SK-N-SH (cell line): ENCODE measurements around the gene ZXDC. TPM values are rescaled to one million over a fixed set of nuclear protein-coding genes. Genes with fewer than 3 reads are reported as not detected.

Experiments
- CTCF ChIA-PET: fragments of 300-600, 350-600 bp; formaldehyde crosslinking; extraction: SDS; loops from one replicate; lab custom pipeline; 2021; lab: Yijun Ruan, JAX
- POLR2A ChIA-PET: fragments of 350-600 bp; sonication (Branson Sonifier 250); formaldehyde crosslinking; extraction: SDS; loops from one replicate; lab custom pipeline; 2020; ENCODE audit warnings: antibody characterized with exemption, inconsistent platforms; lab: Yijun Ruan, JAX
- DNase-seq: peaks from one replicate; pipeline ENCODE4 v3.0.0; 2012
- H2AFZ ChIP-seq: fragments of 200-600 bp; sonication (generic); 2 replicates; pipeline ENCODE4 v1.8.1; 2016; ENCODE audit warnings: antibody characterized with exemption, mild to moderate bottlenecking, low read depth
- H3F3A ChIP-seq: fragments of 200-600 bp; sonication (generic); replicated peaks from 2 replicates; pipeline ENCODE3; 2016; ENCODE audit warnings: antibody characterized with exemption, mild to moderate bottlenecking; ENCODE audit not compliant: insufficient read depth
- H3K27ac ChIP-seq, 2 experiments: fragments of 200-500 bp in 1 of 2; fragments of 200-600 bp in 1 of 2; sonication (Bioruptor generic) in 1 of 2; sonication (generic), shearing (Covaris generic) in 1 of 2; 2 replicates each; pipeline versions ENCODE4 v1.5.1 to v1.6.1; 2014 to 2016; ENCODE audit warnings: low read depth in 2 of 2, inconsistent platforms in 1 of 2, low read length in 1 of 2, mild to moderate bottlenecking in 1 of 2, mixed read lengths in 1 of 2
- H3K27me3 ChIP-seq: fragments of 200-600 bp; sonication (generic), shearing (Covaris generic); 2 replicates; pipeline ENCODE4 v1.6.1; 2016; ENCODE audit warnings: mixed run types; ENCODE audit not compliant: insufficient read depth
- H3K36me3 ChIP-seq, 2 experiments: fragments of 200-500 bp in 1 of 2; fragments of 200-600 bp in 1 of 2; sonication (Bioruptor generic) in 1 of 2; sonication (generic) in 1 of 2; replicated peaks in 1 of 2; 2 replicates each; pipeline versions ENCODE3 to v1.5.1; 2014 to 2016; ENCODE audit warnings: low read length in 1 of 2, mild to moderate bottlenecking in 1 of 2; ENCODE audit not compliant: insufficient read depth in 2 of 2, control insufficient read depth in 1 of 2
- H3K4me1 ChIP-seq, 2 experiments: fragments of 200-500 bp in 1 of 2; fragments of 200-600 bp in 1 of 2; sonication (Bioruptor generic) in 1 of 2; sonication (generic), shearing (Covaris generic) in 1 of 2; 2 replicates each; pipeline versions ENCODE4 v1.5.1 to v1.6.1; 2014 to 2016; ENCODE audit warnings: low read depth in 1 of 2, low read length in 1 of 2, mixed run types in 1 of 2; ENCODE audit not compliant: insufficient read depth in 2 of 2, control insufficient read depth in 1 of 2
- H3K4me2 ChIP-seq: fragments of 200-600 bp; sonication (generic), shearing (Covaris generic); 2 replicates; pipeline ENCODE4 v1.6.1; 2017; ENCODE audit warnings: mixed run types
- H3K4me3 ChIP-seq, 2 experiments: fragments of 200-500 bp in 1 of 2; fragments of 200-600 bp in 1 of 2; sonication (Bioruptor generic) in 1 of 2; sonication (generic), shearing (Covaris generic) in 1 of 2; 2 replicates each; pipeline versions ENCODE4 v1.5.1 to v1.8.1; 2014 to 2016; ENCODE audit warnings: low read depth in 2 of 2, inconsistent platforms in 1 of 2, low read length in 1 of 2, mild to moderate bottlenecking in 1 of 2, mixed read lengths in 1 of 2, moderate library complexity in 1 of 2
- H3K79me2 ChIP-seq: fragments of 200-600 bp; sonication (generic); 2 replicates; pipeline ENCODE4 v1.8.1; 2017; ENCODE audit warnings: mild to moderate bottlenecking; ENCODE audit not compliant: insufficient read depth
- H3K9ac ChIP-seq: fragments of 200-600 bp; sonication (generic); 2 replicates; pipeline ENCODE4 v1.6.1; 2017; ENCODE audit warnings: mixed run types
- H3K9me2 ChIP-seq: fragments of 200-600 bp; sonication (generic); 2 replicates; pipeline ENCODE4 v1.6.1; 2017; ENCODE audit warnings: mixed run types
- H3K9me3 ChIP-seq: fragments of 200-600 bp; sonication (generic); 2 replicates; pipeline ENCODE4 v1.6.1; 2017; ENCODE audit warnings: mixed run types, mild to moderate bottlenecking, moderate library complexity
- H4K20me1 ChIP-seq: fragments of 200-600 bp; sonication (generic); 2 replicates; pipeline ENCODE4 v1.6.1; 2017; ENCODE audit warnings: mild to moderate bottlenecking, mixed run types; ENCODE audit not compliant: insufficient read depth
- CHD2 ChIP-seq: fragments of 150-350 bp; IDR thresholded peaks from 2 replicates; pipeline ENCODE4 v1.6.1; 2018; ENCODE audit warnings: low read length; ENCODE audit not compliant: partially characterized antibody
- EP300 ChIP-seq, 2 experiments: IDR thresholded peaks; 2 replicates each; pipeline versions ENCODE4 v1.4.0 to v1.6.1; 2012; ENCODE audit warnings: borderline replicate concordance in 1 of 2, low read depth in 1 of 2, low read length in 1 of 2
- EZH2phosphoT487 ChIP-seq: fragments of 200-600 bp; sonication (generic); IDR thresholded peaks from 2 replicates; pipeline ENCODE4 v1.6.1; 2017; ENCODE audit warnings: low read depth, mixed run types, mild to moderate bottlenecking, antibody characterized with exemption, moderate library complexity, borderline replicate concordance
- GABPA ChIP-seq: IDR thresholded peaks from 2 replicates; pipeline ENCODE4 v1.4.0; 2012; ENCODE audit warnings: low read depth, mild to moderate bottlenecking
- MXI1 ChIP-seq: IDR thresholded peaks from 2 replicates; pipeline ENCODE4 v1.6.1; 2012; ENCODE audit warnings: mild to moderate bottlenecking, low read depth, low read length, improper control_type of control experiment
- NRF1 ChIP-seq: IDR thresholded peaks from 2 replicates; pipeline ENCODE4 v1.6.1; 2012; ENCODE audit warnings: low read depth, mild to moderate bottlenecking, low read length
- RCOR1 ChIP-seq: fragments of 150-350 bp; IDR thresholded peaks from 2 replicates; pipeline ENCODE4 v1.6.1; 2017; ENCODE audit warnings: antibody characterized with exemption, low read length
- RFX5 ChIP-seq: IDR thresholded peaks from 2 replicates; pipeline ENCODE4 v1.6.1; 2012; ENCODE audit warnings: mild to moderate bottlenecking, improper control_type of control experiment, low read length
- WGBS: methylation state at CpG from one replicate; pipeline ENCODE4 v1.1.6; 2017; ENCODE audit warnings: low lambda C conversion rate; 5-methylcytosine and 5-hydroxymethylcytosine counted together
- polyA plus RNA-seq, 3 experiments: library from polyadenylated mRNA; depleted of rRNA; stranded (reverse); fragments of >200 nt; gene quantifications; 2 replicates each; pipeline ENCODE4 v1.2.3, GENCODE V29; 2012
- TF ChIP-seq, protein P1 (sequence below): fragments of 150-350 bp; IDR thresholded peaks from 2 replicates; pipeline ENCODE4 v1.6.1; 2016; ENCODE audit warnings: mild to moderate bottlenecking, low read depth, low read length
- TF ChIP-seq, protein P2 (sequence below): IDR thresholded peaks from 2 replicates; pipeline ENCODE4 v1.4.0; 2012; ENCODE audit warnings: low read depth, borderline replicate concordance
- TF ChIP-seq, protein P3 (sequence below): fragments of 200-600 bp; sonication (generic); IDR thresholded peaks from 2 replicates; pipeline ENCODE4 v1.6.1; 2017; ENCODE audit warnings: antibody characterized with exemption, mild to moderate bottlenecking, moderate library complexity
- TF ChIP-seq, protein P4 (sequence below): IDR thresholded peaks from 2 replicates; pipeline ENCODE4; 2012

The ZXDC gene
- polyA plus RNA-seq, 1 of the 3 experiments (the other 2 are of a cell fraction), result 8.5 TPM

DNA sequence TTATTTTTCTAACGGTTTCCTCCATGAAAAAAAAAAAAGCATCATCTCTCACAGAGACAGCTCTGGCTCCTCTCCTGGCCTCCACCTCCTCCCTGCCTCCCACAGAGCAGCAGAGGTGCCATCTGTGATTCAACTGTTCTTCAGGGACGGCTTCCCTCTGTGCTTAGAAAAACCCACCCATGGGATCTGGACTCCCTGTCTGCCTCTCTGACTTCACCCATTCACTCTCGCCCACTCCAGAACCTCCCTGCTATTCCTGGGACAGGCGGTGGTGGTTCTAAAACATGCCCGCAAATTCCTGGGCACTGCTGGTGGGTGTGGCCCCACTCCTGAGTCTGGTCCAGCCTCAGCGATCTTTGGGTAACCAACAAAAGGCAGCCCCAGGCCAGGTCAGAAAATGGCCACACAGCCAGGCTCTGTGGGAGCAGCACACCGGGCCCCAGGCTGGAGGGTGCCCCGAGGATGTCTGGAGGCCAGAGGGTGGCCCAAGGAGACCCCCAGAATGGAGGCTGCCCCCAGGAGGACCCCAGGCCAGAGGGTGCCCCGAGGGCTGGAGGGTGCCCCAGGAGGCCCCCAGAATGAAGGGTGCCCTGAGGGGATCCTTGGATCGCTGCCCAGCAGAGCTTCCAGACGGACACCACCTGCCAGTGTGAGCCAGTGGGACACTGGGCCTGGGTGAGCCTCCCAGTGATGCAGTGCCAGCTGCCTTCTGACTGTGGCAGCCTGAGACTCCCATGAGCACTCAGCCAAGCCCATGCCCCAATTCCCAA lies 45.6 kb upstream of the ZXDC start (continued):
- TF ChIP-seq, protein P1, sequence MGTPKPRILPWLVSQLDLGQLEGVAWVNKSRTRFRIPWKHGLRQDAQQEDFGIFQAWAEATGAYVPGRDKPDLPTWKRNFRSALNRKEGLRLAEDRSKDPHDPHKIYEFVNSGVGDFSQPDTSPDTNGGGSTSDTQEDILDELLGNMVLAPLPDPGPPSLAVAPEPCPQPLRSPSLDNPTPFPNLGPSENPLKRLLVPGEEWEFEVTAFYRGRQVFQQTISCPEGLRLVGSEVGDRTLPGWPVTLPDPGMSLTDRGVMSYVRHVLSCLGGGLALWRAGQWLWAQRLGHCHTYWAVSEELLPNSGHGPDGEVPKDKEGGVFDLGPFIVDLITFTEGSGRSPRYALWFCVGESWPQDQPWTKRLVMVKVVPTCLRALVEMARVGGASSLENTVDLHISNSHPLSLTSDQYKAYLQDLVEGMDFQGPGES, result no peak
- TF ChIP-seq CHD2, result no peak

DNA sequence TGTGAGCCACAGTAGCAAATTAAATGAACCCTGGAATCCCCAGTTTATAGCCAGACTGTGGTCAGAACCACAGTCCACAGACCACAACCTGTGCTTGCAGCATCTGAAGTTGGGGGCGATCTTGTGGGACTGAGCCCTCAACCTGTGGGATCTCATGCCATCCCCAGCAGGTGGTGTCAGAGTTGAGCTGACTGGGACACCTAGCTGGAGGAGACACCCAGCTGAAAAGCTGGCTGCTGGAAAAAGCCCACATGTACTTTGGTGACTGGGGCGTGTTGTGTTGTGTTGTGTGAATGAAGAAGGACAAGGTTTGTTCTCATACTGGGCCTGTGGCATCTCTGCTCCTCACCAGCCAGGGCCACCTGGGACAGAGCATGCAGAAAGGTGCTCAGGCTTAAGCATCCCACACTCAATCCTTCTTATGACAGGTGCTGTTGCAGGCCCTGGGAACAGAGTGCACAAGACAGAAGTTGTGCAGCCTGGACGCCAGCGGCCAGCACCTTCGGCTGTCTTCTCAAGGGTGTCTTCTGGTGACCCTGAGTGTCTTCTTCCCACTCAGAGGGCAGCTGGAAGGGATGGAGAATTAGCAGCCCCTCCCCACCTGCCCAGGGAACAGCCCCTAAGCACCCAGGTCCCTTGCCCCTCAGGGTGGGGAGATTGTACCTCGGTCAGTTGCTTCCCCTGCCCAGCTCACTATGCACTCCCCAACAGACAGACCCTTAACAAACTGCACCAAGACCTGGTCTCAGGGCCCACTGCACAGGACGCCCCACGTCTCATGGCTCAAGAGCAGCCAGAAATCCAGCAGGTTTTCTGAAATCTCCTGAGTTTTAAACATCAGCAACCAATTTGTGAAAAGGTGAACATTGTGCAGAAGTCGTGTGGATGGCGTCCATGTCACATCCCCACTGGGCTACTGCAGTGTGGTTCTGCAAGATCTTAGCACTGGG lies 44.1 kb upstream of the ZXDC start:
- Histone ChIP-seq H3F3A (no peaks in the 10 kb centered on the region), H3K9ac (no peak overlapping the region), H3K9me3 (no peaks in the 10 kb centered on the region), H3K79me2 (no peaks in the 10 kb centered on the region), H3K36me3 (no peaks in the 10 kb centered on the region), H3K4me3 (no peak overlapping the region), H3K4me2 (no peak overlapping the region), H3K9me2 (no peaks in the 10 kb centered on the region), H3K27ac (no peak overlapping the region), H2AFZ (no peak overlapping the region), H3K4me1 (peaks cover 0 to 17% of the 10 kb centered on the region in 2 experiments; a peak in 1 of 4 replicates), H4K20me1 (no peaks in the 10 kb centered on the region), H3K27me3 (no peaks in the 10 kb centered on the region; the same call in 1 of the 2 replicates)
- POLR2A ChIA-PET, result no interaction called here
- CTCF ChIA-PET, result interaction anchor here (1.0 to 1.2 kb wide), 2 partner anchors 160 to 385 kb away, joined by 3 read pairs; no protein-coding TSS in a partner anchor
- TF ChIP-seq MXI1 (no peak), NRF1 (no peak), RCOR1 (no peak), RFX5 (no peak), GABPA (no peak), EZH2phosphoT487 (no peak), EP300 (IDR thresholded peaks at IDR 0.05; ENCODE audit: borderline replicate concordance in 1 of 2, low read depth in 1 of 2, low read length in 1 of 2) (no peak)
- TF ChIP-seq, protein P2, sequence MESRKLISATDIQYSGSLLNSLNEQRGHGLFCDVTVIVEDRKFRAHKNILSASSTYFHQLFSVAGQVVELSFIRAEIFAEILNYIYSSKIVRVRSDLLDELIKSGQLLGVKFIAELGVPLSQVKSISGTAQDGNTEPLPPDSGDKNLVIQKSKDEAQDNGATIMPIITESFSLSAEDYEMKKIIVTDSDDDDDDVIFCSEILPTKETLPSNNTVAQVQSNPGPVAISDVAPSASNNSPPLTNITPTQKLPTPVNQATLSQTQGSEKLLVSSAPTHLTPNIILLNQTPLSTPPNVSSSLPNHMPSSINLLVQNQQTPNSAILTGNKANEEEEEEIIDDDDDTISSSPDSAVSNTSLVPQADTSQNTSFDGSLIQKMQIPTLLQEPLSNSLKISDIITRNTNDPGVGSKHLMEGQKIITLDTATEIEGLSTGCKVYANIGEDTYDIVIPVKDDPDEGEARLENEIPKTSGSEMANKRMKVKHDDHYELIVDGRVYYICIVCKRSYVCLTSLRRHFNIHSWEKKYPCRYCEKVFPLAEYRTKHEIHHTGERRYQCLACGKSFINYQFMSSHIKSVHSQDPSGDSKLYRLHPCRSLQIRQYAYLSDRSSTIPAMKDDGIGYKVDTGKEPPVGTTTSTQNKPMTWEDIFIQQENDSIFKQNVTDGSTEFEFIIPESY, result no peak
- TF ChIP-seq, protein P3, sequence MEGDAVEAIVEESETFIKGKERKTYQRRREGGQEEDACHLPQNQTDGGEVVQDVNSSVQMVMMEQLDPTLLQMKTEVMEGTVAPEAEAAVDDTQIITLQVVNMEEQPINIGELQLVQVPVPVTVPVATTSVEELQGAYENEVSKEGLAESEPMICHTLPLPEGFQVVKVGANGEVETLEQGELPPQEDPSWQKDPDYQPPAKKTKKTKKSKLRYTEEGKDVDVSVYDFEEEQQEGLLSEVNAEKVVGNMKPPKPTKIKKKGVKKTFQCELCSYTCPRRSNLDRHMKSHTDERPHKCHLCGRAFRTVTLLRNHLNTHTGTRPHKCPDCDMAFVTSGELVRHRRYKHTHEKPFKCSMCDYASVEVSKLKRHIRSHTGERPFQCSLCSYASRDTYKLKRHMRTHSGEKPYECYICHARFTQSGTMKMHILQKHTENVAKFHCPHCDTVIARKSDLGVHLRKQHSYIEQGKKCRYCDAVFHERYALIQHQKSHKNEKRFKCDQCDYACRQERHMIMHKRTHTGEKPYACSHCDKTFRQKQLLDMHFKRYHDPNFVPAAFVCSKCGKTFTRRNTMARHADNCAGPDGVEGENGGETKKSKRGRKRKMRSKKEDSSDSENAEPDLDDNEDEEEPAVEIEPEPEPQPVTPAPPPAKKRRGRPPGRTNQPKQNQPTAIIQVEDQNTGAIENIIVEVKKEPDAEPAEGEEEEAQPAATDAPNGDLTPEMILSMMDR, result no peak
- TF ChIP-seq, protein P4, sequence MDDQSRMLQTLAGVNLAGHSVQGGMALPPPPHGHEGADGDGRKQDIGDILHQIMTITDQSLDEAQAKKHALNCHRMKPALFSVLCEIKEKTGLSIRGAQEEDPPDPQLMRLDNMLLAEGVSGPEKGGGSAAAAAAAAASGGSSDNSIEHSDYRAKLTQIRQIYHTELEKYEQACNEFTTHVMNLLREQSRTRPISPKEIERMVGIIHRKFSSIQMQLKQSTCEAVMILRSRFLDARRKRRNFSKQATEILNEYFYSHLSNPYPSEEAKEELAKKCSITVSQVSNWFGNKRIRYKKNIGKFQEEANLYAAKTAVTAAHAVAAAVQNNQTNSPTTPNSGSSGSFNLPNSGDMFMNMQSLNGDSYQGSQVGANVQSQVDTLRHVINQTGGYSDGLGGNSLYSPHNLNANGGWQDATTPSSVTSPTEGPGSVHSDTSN, result no peak
- WGBS, result 62% methylated on average over 10 of the region's 10 CpGs
- DNase-seq, result no peak
